H9 (cell line): Measurements from ENCODE around the gene GIT2. TPM values are rescaled to one million over a fixed set of nuclear protein-coding genes. Genes with fewer than 3 reads are reported as not detected.

Experiments
- DNase-seq: peaks from one replicate; pipeline ENCODE4 v3.0.0-alpha.2; 2017
- H2AFZ ChIP-seq: one replicate; pipeline ENCODE4 v1.6.1; 2013; ENCODE audit warnings: mild to moderate bottlenecking, low read length, control low read depth, moderate library complexity
- H2AK5ac ChIP-seq: 2 replicates; pipeline ENCODE4 v1.6.1; 2013; ENCODE audit warnings: low read length, control low read depth, mixed read lengths; ENCODE audit not compliant: insufficient read length
- H2BK120ac ChIP-seq: one replicate; pipeline ENCODE4 v1.6.1; 2013; ENCODE audit warnings: low read depth, mild to moderate bottlenecking, low read length, control low read depth, inconsistent platforms; ENCODE audit not compliant: poor library complexity, severe bottlenecking
- H2BK12ac ChIP-seq: 2 replicates; pipeline ENCODE4 v1.6.1; 2013; ENCODE audit warnings: low read length, control low read depth, mixed read lengths, low read depth; ENCODE audit not compliant: insufficient read length
- H2BK15ac ChIP-seq: 2 replicates; pipeline ENCODE4 v1.6.1; 2013; ENCODE audit warnings: low read depth, low read length, control low read depth
- H2BK20ac ChIP-seq: one replicate; pipeline ENCODE4 v1.6.1; 2013; ENCODE audit warnings: low read depth, mild to moderate bottlenecking, low read length, control low read depth, inconsistent platforms; ENCODE audit not compliant: poor library complexity, severe bottlenecking
- H2BK5ac ChIP-seq: 2 replicates; pipeline ENCODE4 v1.6.1; 2013; ENCODE audit warnings: low read length, control low read depth, mixed read lengths; ENCODE audit not compliant: insufficient read length
- H3K14ac ChIP-seq: 2 replicates; pipeline ENCODE4 v1.6.1; 2013; ENCODE audit warnings: low read length, control low read depth; ENCODE audit not compliant: insufficient read depth
- H3K18ac ChIP-seq: 2 replicates; pipeline ENCODE4 v1.6.1; 2013; ENCODE audit warnings: low read depth, mild to moderate bottlenecking, mixed read lengths, low read length, control low read depth; ENCODE audit not compliant: insufficient read length
- H3K23ac ChIP-seq: 2 replicates; pipeline ENCODE4 v1.6.1; 2013; ENCODE audit warnings: low read length, control low read depth, mixed read lengths, low read depth; ENCODE audit not compliant: insufficient read length
- H3K23me2 ChIP-seq: 2 replicates; pipeline ENCODE4 v1.6.1; 2013; ENCODE audit warnings: low read depth, mild to moderate bottlenecking, mixed read lengths, low read length, control low read depth; ENCODE audit not compliant: insufficient read length, poor library complexity, severe bottlenecking
- H3K27ac ChIP-seq: 2 replicates; pipeline ENCODE4 v1.5.1; 2013; ENCODE audit warnings: low read length, control low read depth, mixed read lengths, low read depth; ENCODE audit not compliant: insufficient read length
- H3K27me3 ChIP-seq: 2 replicates; pipeline ENCODE4 v1.6.1; 2013; ENCODE audit warnings: low read length, control low read depth, inconsistent platforms; ENCODE audit not compliant: insufficient read depth
- H3K4ac ChIP-seq: 2 replicates; pipeline ENCODE4 v1.6.1; 2013; ENCODE audit warnings: low read depth, mild to moderate bottlenecking, control low read depth, inconsistent platforms, low read length, moderate library complexity
- H3K4me1 ChIP-seq: 2 replicates; pipeline ENCODE4 v1.6.1; 2013; ENCODE audit warnings: low read length, control low read depth, inconsistent platforms; ENCODE audit not compliant: insufficient read depth
- H3K4me2 ChIP-seq: 2 replicates; pipeline ENCODE4 v1.6.1; 2013; ENCODE audit warnings: low read length, control low read depth, mixed read lengths; ENCODE audit not compliant: insufficient read length, insufficient read depth
- H3K56ac ChIP-seq: 2 replicates; pipeline ENCODE4 v1.6.1; 2013; ENCODE audit warnings: low read depth, mild to moderate bottlenecking, mixed read lengths, low read length, control low read depth; ENCODE audit not compliant: insufficient read length
- H3K79me1 ChIP-seq: 2 replicates; pipeline ENCODE4 v1.6.1; 2013; ENCODE audit warnings: low read depth, mild to moderate bottlenecking, moderate library complexity, low read length, control low read depth, inconsistent platforms; ENCODE audit not compliant: insufficient read depth, poor library complexity, severe bottlenecking
- H3K79me2 ChIP-seq: 2 replicates; pipeline ENCODE4 v1.6.1; 2013; ENCODE audit warnings: low read length, control low read depth, inconsistent platforms; ENCODE audit not compliant: insufficient read depth
- H3K9ac ChIP-seq: 2 replicates; pipeline ENCODE4 v1.6.1; 2013; ENCODE audit warnings: low read length, control low read depth, mixed read lengths; ENCODE audit not compliant: insufficient read length; ENCODE audit errors: extremely low read depth
- H3K9me3 ChIP-seq: one replicate; pipeline ENCODE4 v1.6.1; 2013; ENCODE audit warnings: low read depth, low read length, inconsistent platforms; ENCODE audit not compliant: control insufficient read depth
- H3T11ph ChIP-seq: one replicate; pipeline ENCODE4 v1.6.1; 2013; ENCODE audit warnings: mild to moderate bottlenecking, low read length, control low read depth, inconsistent platforms
- H4K20me1 ChIP-seq: one replicate; pipeline ENCODE4 v1.6.1; 2013; ENCODE audit not compliant: control insufficient read depth, insufficient read length, insufficient read depth
- H4K5ac ChIP-seq: 2 replicates; pipeline ENCODE4 v1.6.1; 2013; ENCODE audit warnings: low read depth, mild to moderate bottlenecking, mixed read lengths, low read length, control low read depth; ENCODE audit not compliant: insufficient read length
- H4K8ac ChIP-seq: replicated peaks from 2 replicates; pipeline ENCODE4 v1.6.1; 2013; ENCODE audit warnings: low read length, control low read depth, mixed read lengths, low read depth; ENCODE audit not compliant: insufficient read length
- H4K91ac ChIP-seq: 2 replicates; pipeline ENCODE4 v1.6.1; 2013; ENCODE audit warnings: low read depth, mild to moderate bottlenecking, moderate library complexity, mixed read lengths, low read length, control low read depth; ENCODE audit not compliant: insufficient read length
- H3K27ac Mint-ChIP-seq, 3 experiments: 2 replicates in 2 of 3; 3 replicates in 1 of 3; pipeline ENCODE4 v1.8.0; 2020 to 2021; ENCODE audit warnings: mixed read lengths in 3 of 3, mild to moderate bottlenecking in 1 of 3, moderate library complexity in 1 of 3
- H3K27me3 Mint-ChIP-seq: 2 replicates; pipeline ENCODE4 v1.8.0; 2021; ENCODE audit warnings: low read depth, mild to moderate bottlenecking, moderate library complexity, mixed read lengths
- H3K36me3 Mint-ChIP-seq, 3 experiments: 2 replicates in 2 of 3; 3 replicates in 1 of 3; pipeline ENCODE4 v1.8.0; 2020 to 2021; ENCODE audit warnings: low read depth in 3 of 3, mixed read lengths in 3 of 3; ENCODE audit not compliant: insufficient read depth in 1 of 3
- H3K4me1 Mint-ChIP-seq, 2 experiments: 2 replicates each; pipeline ENCODE4 v1.8.0; 2020; ENCODE audit warnings: mixed read lengths in 2 of 2
- H3K4me3 Mint-ChIP-seq, 2 experiments: 2 replicates in 1 of 2; 3 replicates in 1 of 2; pipeline ENCODE4 v1.8.0; 2020 to 2021; ENCODE audit warnings: mild to moderate bottlenecking in 2 of 2, mixed read lengths in 2 of 2, moderate library complexity in 1 of 2
- H3K9me3 Mint-ChIP-seq, 2 experiments: 2 replicates in 1 of 2; 3 replicates in 1 of 2; pipeline ENCODE4 v1.8.0; 2020; ENCODE audit warnings: mild to moderate bottlenecking in 2 of 2, mixed read lengths in 2 of 2, moderate library complexity in 1 of 2
- WGBS: extraction: QIAGEN DNeasy Blood & Tissue Kit; methylation state at CpG from one replicate; pipeline ENCODE4 v1.1.7; 2013; ENCODE audit warnings: missing lambda C conversion rate, low lambda C conversion rate, mixed read lengths; ENCODE audit not compliant: insufficient read length; ENCODE audit errors: extremely low coverage; 5-methylcytosine and 5-hydroxymethylcytosine counted together
- total RNA-seq: library from RNA; stranded (reverse); gene quantifications from 2 replicates; pipeline ENCODE4 v1.2.1, GENCODE V29; 2021
- TF ChIP-seq, protein P1 (sequence below): fragments of 200-600 bp; sonication (generic); conservative IDR thresholded peaks from 3 replicates; pipeline ENCODE4 v1.8.0; 2021; ENCODE audit warnings: antibody characterized with exemption, mild to moderate bottlenecking

GIT2 gene
- total RNA-seq, 1 experiment from 2014 or later = 27.0 TPM

DNA sequence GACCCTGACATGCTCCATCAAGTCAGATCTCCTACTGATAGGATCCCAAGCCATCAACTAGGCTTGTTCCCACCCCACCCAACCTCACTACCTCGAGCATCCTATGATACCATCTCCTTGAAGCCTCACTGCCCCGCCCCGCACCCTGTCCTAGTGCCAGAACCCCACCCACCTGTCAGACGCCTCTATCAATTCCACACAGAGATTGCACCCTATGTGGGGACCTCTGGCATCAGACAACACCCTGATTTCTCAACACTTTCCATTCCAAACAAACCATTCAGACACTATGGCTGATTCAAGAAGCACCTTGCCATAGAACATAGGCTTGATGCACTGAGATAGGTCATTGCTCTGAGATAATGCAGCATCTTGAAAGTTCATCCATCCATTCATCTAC, 112.7 kb downstream of the GIT2 start:
- Histone ChIP-seq H3K23me2 (peaks cover 11% of the 10 kb centered on the region), H2BK15ac (no peak overlapping the region), H3K23ac (no peak overlapping the region), H3K27me3 (no peaks in the 10 kb centered on the region), H3T11ph (no peak overlapping the region), H3K27ac (no peak overlapping the region), H2BK5ac (no peak overlapping the region), H2AK5ac (no peak overlapping the region), H3K56ac (no peak overlapping the region), H3K4ac (no peak overlapping the region), H2BK120ac (no peak overlapping the region), H3K4me2 (no peak overlapping the region), H4K20me1 (no peaks in the 10 kb centered on the region), H3K14ac (no peak overlapping the region), H4K5ac (no peak overlapping the region), H2AFZ (no peak overlapping the region), H3K9me3 (no peaks in the 10 kb centered on the region), H3K4me1 (peaks cover 9% of the 10 kb centered on the region), H4K91ac (no peak overlapping the region), H2BK12ac (no peak overlapping the region), H3K79me2 (peaks cover 5% of the 10 kb centered on the region; the same call in 1 of the 2 replicates), H3K9ac (no peak overlapping the region), H2BK20ac (no peak overlapping the region), H3K79me1 (no peaks in the 10 kb centered on the region), H3K18ac (no peak overlapping the region), H4K8ac (no peak overlapping the region)
- H3K4me3 Mint-ChIP-seq = no peak overlapping the region
- TF ChIP-seq, protein P1, sequence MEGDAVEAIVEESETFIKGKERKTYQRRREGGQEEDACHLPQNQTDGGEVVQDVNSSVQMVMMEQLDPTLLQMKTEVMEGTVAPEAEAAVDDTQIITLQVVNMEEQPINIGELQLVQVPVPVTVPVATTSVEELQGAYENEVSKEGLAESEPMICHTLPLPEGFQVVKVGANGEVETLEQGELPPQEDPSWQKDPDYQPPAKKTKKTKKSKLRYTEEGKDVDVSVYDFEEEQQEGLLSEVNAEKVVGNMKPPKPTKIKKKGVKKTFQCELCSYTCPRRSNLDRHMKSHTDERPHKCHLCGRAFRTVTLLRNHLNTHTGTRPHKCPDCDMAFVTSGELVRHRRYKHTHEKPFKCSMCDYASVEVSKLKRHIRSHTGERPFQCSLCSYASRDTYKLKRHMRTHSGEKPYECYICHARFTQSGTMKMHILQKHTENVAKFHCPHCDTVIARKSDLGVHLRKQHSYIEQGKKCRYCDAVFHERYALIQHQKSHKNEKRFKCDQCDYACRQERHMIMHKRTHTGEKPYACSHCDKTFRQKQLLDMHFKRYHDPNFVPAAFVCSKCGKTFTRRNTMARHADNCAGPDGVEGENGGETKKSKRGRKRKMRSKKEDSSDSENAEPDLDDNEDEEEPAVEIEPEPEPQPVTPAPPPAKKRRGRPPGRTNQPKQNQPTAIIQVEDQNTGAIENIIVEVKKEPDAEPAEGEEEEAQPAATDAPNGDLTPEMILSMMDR = no peak
- H3K27ac Mint-ChIP-seq = no peak overlapping the region
- peaks cover 26 to 31% of the 10 kb centered on the region in 2 experiments for H3K4me1 Mint-ChIP-seq
- H3K27me3 Mint-ChIP-seq = peaks cover 18% of the 10 kb centered on the region
- WGBS = no CpG with 5 or more reads among the region's 4 CpGs
- no peaks in the 10 kb centered on the region; a peak in 1 of 5 replicates for H3K9me3 Mint-ChIP-seq
- DNase-seq = no peak
- H3K36me3 Mint-ChIP-seq = no peaks in the 10 kb centered on the region
